SK-N-MC (cell line): ENCODE results near the gene CD99L2.

Experiments
- EZH2 ChIP-seq: fragments of 200-600 bp; sonication (generic); IDR thresholded peaks from one replicate; pipeline ENCODE4 v1.6.1; 2017; ENCODE audit warnings: antibody characterized with exemption
- POLR2AphosphoS5 ChIP-seq: IDR thresholded peaks from 2 replicates; pipeline ENCODE4 v1.6.1; 2012; ENCODE audit warnings: mild to moderate bottlenecking, low read depth, low read length, borderline replicate concordance

- TF ChIP-seq POLR2AphosphoS5, result no peak
- no peak for TF ChIP-seq EZH2
These were observed 56.8 kb downstream of the CD99L2 start for GRCh38 chrX:150841456-150842197.
